EH (cell line): ENCODE data around the gene ELOB.

Experiments
- DNase-seq: peaks from one replicate; pipeline ENCODE4 v3.0.0-alpha.2; 2015; ENCODE audit warnings: low read depth

The ELOB gene

GRCh38 chr16:2768403-2769089 is 8.5 kb downstream of the ELOB start:
- DNase-seq = no peak

- no peak for DNase-seq
Measured at GRCh38 chr16:2767891-2768290, 9.2 kb downstream of the ELOB start.

- DNase-seq = no peak
Measured at GRCh38 chr16:2767140-2767731, 9.8 kb downstream of the ELOB start.

- no peak for DNase-seq
Measured at GRCh38 chr16:2766430-2767139, 10.5 kb downstream of the ELOB start.

GRCh38 chr16:2765462-2766404 is 11.3 kb downstream of the ELOB start:
- DNase-seq = no peak

- DNase-seq = no peak
Measured at GRCh38 chr16:2764718-2765117, 12.4 kb downstream of the ELOB start.

GRCh38 chr16:2763173-2763572 is 13.9 kb downstream of the ELOB start:
- no peak for DNase-seq

GRCh38 chr16:2762711-2763110 is 14.4 kb downstream of the ELOB start:
- no peak for DNase-seq

- no peak for DNase-seq
Measured at GRCh38 chr16:2761886-2762583, 15.0 kb downstream of the ELOB start.

GRCh38 chr16:2761472-2761871 is 15.6 kb downstream of the ELOB start:
- no peak for DNase-seq

GRCh38 chr16:2757344-2757743 is 19.7 kb downstream of the ELOB start:
- no peak for DNase-seq

GRCh38 chr16:2756288-2757015 is 20.6 kb downstream of the ELOB start:
- no peak for DNase-seq

- DNase-seq = no peak
Measured at GRCh38 chr16:2755158-2755557, 21.9 kb downstream of the ELOB start.

GRCh38 chr16:2753733-2754020 is 23.4 kb downstream of the ELOB start:
- DNase-seq = peak; percentile 29

- DNase-seq = peak; percentile 83
Measured at GRCh38 chr16:2752850-2753732, 24.0 kb downstream of the ELOB start.

GRCh38 chr16:2752035-2752849 is 24.8 kb downstream of the ELOB start, which contains the start of gene SRRM2:
Gene SRRM2 (plus strand): TSS chr16:2752638. CDS start chr16:2756365, 3,727 bp downstream.
- DNase-seq = peak; percentile 95

GRCh38 chr16:2751577-2752034 is 25.5 kb downstream of the ELOB start:
- no peak for DNase-seq

GRCh38 chr16:2749936-2750335 is 27.1 kb downstream of the ELOB start:
- no peak for DNase-seq

- no peak for DNase-seq
Measured at GRCh38 chr16:2749476-2749875, 27.6 kb downstream of the ELOB start.
